ENCODE results near the gene PWP1.
A peak's percentile ranks its signal among the peaks of the same experiment; 100 is the strongest.
"Not testable (repeated sequence)": the region's sequence is repeated elsewhere in the genome, so short reads cannot be mapped to it uniquely, and the experiment has no call there.

Gene PWP1

GRCh38 chr12:107727742-107728141, 42.1 kb downstream of the PWP1 start:
- DNase-seq; in situ Hi-C loops (cut with MboI; ENCODE audit: low pct_unique_long_range_greater_than_20kb, low sequenced_read_pairs): not testable (repeated sequence)

- in situ Hi-C loops (cut with MboI; ENCODE audit: low pct_unique_long_range_greater_than_20kb, low sequenced_read_pairs) = no loop called here
Measured at GRCh38 chr12:107730618-107731341, 45.2 kb downstream of the PWP1 start.

GRCh38 chr12:107731366-107731765, 45.8 kb downstream of the PWP1 start:
- in situ Hi-C loops (cut with MboI; ENCODE audit: low pct_unique_long_range_greater_than_20kb, low sequenced_read_pairs) = no loop called here

More at GRCh38 chr12:107730618-107731341, 45.2 kb downstream of the PWP1 start:
- DNase-seq = no peak

GRCh38 chr12:107732365-107732764, 46.8 kb downstream of the PWP1 start:
- peak; percentile 5 for DNase-seq
- in situ Hi-C loops (cut with MboI; ENCODE audit: low pct_unique_long_range_greater_than_20kb, low sequenced_read_pairs) = no loop called here

More at GRCh38 chr12:107731366-107731765, 45.8 kb downstream of the PWP1 start:
- DNase-seq = no peak

GRCh38 chr12:107734139-107734538, 48.5 kb downstream of the PWP1 start:
- DNase-seq = no peak
- in situ Hi-C loops (cut with MboI; ENCODE audit: low pct_unique_long_range_greater_than_20kb, low sequenced_read_pairs) = no loop called here

- in situ Hi-C loops (cut with MboI; ENCODE audit: low pct_unique_long_range_greater_than_20kb, low sequenced_read_pairs) = no loop called here
Measured at GRCh38 chr12:107735763-107736162, 50.2 kb downstream of the PWP1 start.

GRCh38 chr12:107736914-107737313, 51.3 kb downstream of the PWP1 start:
- in situ Hi-C loops (cut with MboI; ENCODE audit: low pct_unique_long_range_greater_than_20kb, low sequenced_read_pairs) = no loop called here
- peak; percentile 60 for DNase-seq

More at GRCh38 chr12:107735763-107736162, 50.2 kb downstream of the PWP1 start:
- no peak for DNase-seq

GRCh38 chr12:107748472-107748871, 62.9 kb downstream of the PWP1 start:
- DNase-seq = peak; percentile 5
- in situ Hi-C loops (cut with MboI; ENCODE audit: low pct_unique_long_range_greater_than_20kb, low sequenced_read_pairs) = no loop called here

GRCh38 chr12:107749083-107749482, 63.5 kb downstream of the PWP1 start:
- in situ Hi-C loops (cut with MboI; ENCODE audit: low pct_unique_long_range_greater_than_20kb, low sequenced_read_pairs) = no loop called here
- no peak for DNase-seq

GRCh38 chr12:107759410-107759809, 73.8 kb downstream of the PWP1 start:
- in situ Hi-C loops (cut with MboI; ENCODE audit: low pct_unique_long_range_greater_than_20kb, low sequenced_read_pairs) = loop anchor here (25.0 kb wide), 1 partner anchor 128 kb away; no protein-coding TSS in a partner anchor
- DNase-seq = peak; percentile 48

GRCh38 chr12:107760207-107760808, 74.7 kb downstream of the PWP1 start:
- in situ Hi-C loops (cut with MboI; ENCODE audit: low pct_unique_long_range_greater_than_20kb, low sequenced_read_pairs) = loop anchor here (25.0 kb wide), 1 partner anchor 127 kb away; no protein-coding TSS in a partner anchor
- DNase-seq = peak; percentile 39

- in situ Hi-C loops (cut with MboI; ENCODE audit: low pct_unique_long_range_greater_than_20kb, low sequenced_read_pairs) = loop anchor here (25.0 kb wide), 1 partner anchor 126 kb away; no protein-coding TSS in a partner anchor
- peak; percentile 95 for DNase-seq
Measured at GRCh38 chr12:107760809-107761501, 75.4 kb downstream of the PWP1 start, which contains the start of gene PRDM4. TSS of gene PRDM4 (minus strand) at chr12:107761137. CDS start at chr12:107760515, 622 bp downstream.

- in situ Hi-C loops (cut with MboI; ENCODE audit: low pct_unique_long_range_greater_than_20kb, low sequenced_read_pairs) = loop anchor here (25.0 kb wide), 1 partner anchor 126 kb away; no protein-coding TSS in a partner anchor
- DNase-seq = no peak
Measured at GRCh38 chr12:107761502-107761904, 75.9 kb downstream of the PWP1 start.
